ENCODE measurements around the gene FNDC3B.

The FNDC3B gene

GRCh38 chr3:172139528-172140276 lies 100.3 kb downstream of the FNDC3B start:
- H3K27ac Mint-ChIP-seq, result no peak overlapping the region
- no peaks in the 10 kb centered on the region for H3K9me3 Mint-ChIP-seq (ENCODE audit: low read depth)
- H3K4me1 Mint-ChIP-seq (ENCODE audit: low read depth), result peaks cover 40% of the 10 kb centered on the region
- peaks cover 18% of the 10 kb centered on the region for H3K36me3 Mint-ChIP-seq
- H3K4me3 Mint-ChIP-seq, result no peak overlapping the region
- no peaks in the 10 kb centered on the region for H3K27me3 Mint-ChIP-seq

GRCh38 chr3:172140499-172141391 lies 101.4 kb downstream of the FNDC3B start:
- Mint-ChIP-seq H3K27me3 (no peaks in the 10 kb centered on the region), H3K27ac (no peak overlapping the region), H3K4me3 (no peak overlapping the region)

GRCh38 chr3:172142051-172142863 lies 102.9 kb downstream of the FNDC3B start:
- Mint-ChIP-seq H3K9me3 (ENCODE audit: low read depth) (no peaks in the 10 kb centered on the region), H3K27ac (no peak overlapping the region), H3K4me3 (no peak overlapping the region), H3K36me3 (peaks cover 11% of the 10 kb centered on the region), H3K4me1 (ENCODE audit: low read depth) (peaks cover 46% of the 10 kb centered on the region), H3K27me3 (no peaks in the 10 kb centered on the region)

More at GRCh38 chr3:172140499-172141391, 101.4 kb downstream of the FNDC3B start:
- H3K36me3 Mint-ChIP-seq, result peaks cover 15% of the 10 kb centered on the region
- H3K4me1 Mint-ChIP-seq (ENCODE audit: low read depth), result peaks cover 47% of the 10 kb centered on the region
- no peaks in the 10 kb centered on the region for H3K9me3 Mint-ChIP-seq (ENCODE audit: low read depth)

- H3K27me3 Mint-ChIP-seq, result no peaks in the 10 kb centered on the region
- no peaks in the 10 kb centered on the region for H3K9me3 Mint-ChIP-seq (ENCODE audit: low read depth)
- H3K4me1 Mint-ChIP-seq (ENCODE audit: low read depth), result peaks cover 41% of the 10 kb centered on the region
- H3K27ac Mint-ChIP-seq, result no peak overlapping the region
- no peak overlapping the region for H3K4me3 Mint-ChIP-seq
- peaks cover 9% of the 10 kb centered on the region for H3K36me3 Mint-ChIP-seq
Measured at GRCh38 chr3:172142864-172143451, 103.6 kb downstream of the FNDC3B start.

- Mint-ChIP-seq H3K27ac (no peak overlapping the region), H3K4me3 (no peak overlapping the region), H3K9me3 (ENCODE audit: low read depth) (no peaks in the 10 kb centered on the region), H3K27me3 (no peaks in the 10 kb centered on the region), H3K36me3 (peaks cover 9% of the 10 kb centered on the region), H3K4me1 (ENCODE audit: low read depth) (peaks cover 39% of the 10 kb centered on the region)
Measured at GRCh38 chr3:172143739-172144497, 104.5 kb downstream of the FNDC3B start.

GRCh38 chr3:172144601-172145000 lies 105.2 kb downstream of the FNDC3B start:
- Mint-ChIP-seq H3K27ac (no peak overlapping the region), H3K4me1 (ENCODE audit: low read depth) (peaks cover 35% of the 10 kb centered on the region), H3K27me3 (no peaks in the 10 kb centered on the region), H3K9me3 (ENCODE audit: low read depth) (no peaks in the 10 kb centered on the region), H3K4me3 (no peak overlapping the region), H3K36me3 (peaks cover 9% of the 10 kb centered on the region)

GRCh38 chr3:172145031-172145686 lies 105.8 kb downstream of the FNDC3B start:
- Mint-ChIP-seq H3K36me3 (peaks cover 9% of the 10 kb centered on the region), H3K27ac (no peak overlapping the region), H3K4me1 (ENCODE audit: low read depth) (peaks cover 32% of the 10 kb centered on the region), H3K9me3 (ENCODE audit: low read depth) (no peaks in the 10 kb centered on the region), H3K4me3 (no peak overlapping the region), H3K27me3 (no peaks in the 10 kb centered on the region)

- H3K4me3 Mint-ChIP-seq, result no peak overlapping the region
Measured at GRCh38 chr3:172146349-172146748, 107.0 kb downstream of the FNDC3B start.

GRCh38 chr3:172147113-172147818 lies 107.9 kb downstream of the FNDC3B start:
- Mint-ChIP-seq H3K4me3 (no peak overlapping the region), H3K36me3 (peaks cover 11% of the 10 kb centered on the region), H3K9me3 (ENCODE audit: low read depth) (no peaks in the 10 kb centered on the region), H3K4me1 (ENCODE audit: low read depth) (peaks cover 28% of the 10 kb centered on the region), H3K27me3 (no peaks in the 10 kb centered on the region), H3K27ac (no peak overlapping the region)

More at GRCh38 chr3:172146349-172146748, 107.0 kb downstream of the FNDC3B start:
- Mint-ChIP-seq H3K27me3 (no peaks in the 10 kb centered on the region), H3K36me3 (peaks cover 11% of the 10 kb centered on the region), H3K9me3 (ENCODE audit: low read depth) (no peaks in the 10 kb centered on the region), H3K27ac (no peak overlapping the region), H3K4me1 (ENCODE audit: low read depth) (peaks cover 26% of the 10 kb centered on the region)

GRCh38 chr3:172148241-172148640 lies 108.9 kb downstream of the FNDC3B start:
- no peaks in the 10 kb centered on the region for H3K9me3 Mint-ChIP-seq (ENCODE audit: low read depth)
- H3K4me1 Mint-ChIP-seq (ENCODE audit: low read depth), result peaks cover 36% of the 10 kb centered on the region
- peaks cover 9% of the 10 kb centered on the region for H3K36me3 Mint-ChIP-seq
- no peak overlapping the region for H3K4me3 Mint-ChIP-seq
- H3K27me3 Mint-ChIP-seq, result no peaks in the 10 kb centered on the region
- no peak overlapping the region for H3K27ac Mint-ChIP-seq

- H3K27me3 Mint-ChIP-seq, result no peaks in the 10 kb centered on the region
- H3K4me3 Mint-ChIP-seq, result no peak overlapping the region
- H3K9me3 Mint-ChIP-seq (ENCODE audit: low read depth), result no peaks in the 10 kb centered on the region
- peaks cover 8% of the 10 kb centered on the region for H3K36me3 Mint-ChIP-seq
- peaks cover 42% of the 10 kb centered on the region for H3K4me1 Mint-ChIP-seq (ENCODE audit: low read depth)
- H3K27ac Mint-ChIP-seq, result no peak overlapping the region
Measured at GRCh38 chr3:172148702-172149565, 109.6 kb downstream of the FNDC3B start.

GRCh38 chr3:172150268-172150667 lies 110.9 kb downstream of the FNDC3B start:
- Mint-ChIP-seq H3K36me3 (peaks cover 7% of the 10 kb centered on the region), H3K27me3 (no peaks in the 10 kb centered on the region), H3K27ac (no peak overlapping the region), H3K4me1 (ENCODE audit: low read depth) (peaks cover 41% of the 10 kb centered on the region), H3K9me3 (ENCODE audit: low read depth) (no peaks in the 10 kb centered on the region), H3K4me3 (no peak overlapping the region)
